Activated B cell treated with CpG ODN at 0.5 μM for 24 hours (primary cell): ENCODE measurements around the gene RGP1. TPM values are rescaled to one million over a fixed set of nuclear protein-coding genes. Genes with fewer than 3 reads are reported as not detected.

Experiments used
- ATAC-seq: fragments of 200-7000 bp; cut with Tn5 transposase; one replicate; pipeline ENCODE4 v1.10.0; 2021; ENCODE audit warnings: low read depth, mild to moderate bottlenecking, moderate library complexity
- CTCF ChIA-PET: fragments of 350-600 bp; sonication (Branson Sonifier 250); formaldehyde crosslinking; loops from one replicate; lab custom pipeline; 2021; ENCODE audit warnings: antibody characterized with exemption; lab: Charles Lee
- POLR2A ChIA-PET: fragments of 350-600 bp; sonication (Branson Sonifier 250); formaldehyde crosslinking; loops from one replicate; lab custom pipeline; 2021; ENCODE audit warnings: antibody characterized with exemption; lab: Charles Lee
- DNase-seq: peaks from one replicate; pipeline ENCODE4 v3.0.0; 2022
- H3K27ac Mint-ChIP-seq: one replicate; pipeline ENCODE4 v1.8.0; 2020; ENCODE audit warnings: mixed read lengths
- H3K27me3 Mint-ChIP-seq: one replicate; pipeline ENCODE4 v1.8.0; 2021; ENCODE audit warnings: mixed read lengths
- H3K36me3 Mint-ChIP-seq: one replicate; pipeline ENCODE4 v1.8.0; 2021; ENCODE audit warnings: low read depth, mixed read lengths
- H3K4me1 Mint-ChIP-seq: one replicate; pipeline ENCODE4 v1.8.0; 2021; ENCODE audit warnings: mixed read lengths
- H3K4me3 Mint-ChIP-seq: one replicate; pipeline ENCODE4 v1.8.0; 2020; ENCODE audit warnings: mild to moderate bottlenecking, mixed read lengths
- H3K9me3 Mint-ChIP-seq: one replicate; pipeline ENCODE4 v1.8.0; 2020; ENCODE audit warnings: mixed read lengths
- intact Hi-C: fragments of 100-400 bp; cut with micrococcal nuclease; formaldehyde crosslinking; loops from one replicate; pipeline ENCODE4 v1.15.1; 2024
- total RNA-seq: library from RNA; stranded (reverse); gene quantifications from 2 replicates; pipeline ENCODE4 v1.2.3, GENCODE V29; 2022
- TF ChIP-seq, protein P1 (sequence below): fragments of 200-600 bp; IDR thresholded peaks from one replicate; pipeline ENCODE4 v1.8.0; 2022; ENCODE audit warnings: antibody characterized with exemption, mild to moderate bottlenecking

RGP1 gene
- total RNA-seq, 1 donor from 2014 or later: 25.4 TPM

DNA sequence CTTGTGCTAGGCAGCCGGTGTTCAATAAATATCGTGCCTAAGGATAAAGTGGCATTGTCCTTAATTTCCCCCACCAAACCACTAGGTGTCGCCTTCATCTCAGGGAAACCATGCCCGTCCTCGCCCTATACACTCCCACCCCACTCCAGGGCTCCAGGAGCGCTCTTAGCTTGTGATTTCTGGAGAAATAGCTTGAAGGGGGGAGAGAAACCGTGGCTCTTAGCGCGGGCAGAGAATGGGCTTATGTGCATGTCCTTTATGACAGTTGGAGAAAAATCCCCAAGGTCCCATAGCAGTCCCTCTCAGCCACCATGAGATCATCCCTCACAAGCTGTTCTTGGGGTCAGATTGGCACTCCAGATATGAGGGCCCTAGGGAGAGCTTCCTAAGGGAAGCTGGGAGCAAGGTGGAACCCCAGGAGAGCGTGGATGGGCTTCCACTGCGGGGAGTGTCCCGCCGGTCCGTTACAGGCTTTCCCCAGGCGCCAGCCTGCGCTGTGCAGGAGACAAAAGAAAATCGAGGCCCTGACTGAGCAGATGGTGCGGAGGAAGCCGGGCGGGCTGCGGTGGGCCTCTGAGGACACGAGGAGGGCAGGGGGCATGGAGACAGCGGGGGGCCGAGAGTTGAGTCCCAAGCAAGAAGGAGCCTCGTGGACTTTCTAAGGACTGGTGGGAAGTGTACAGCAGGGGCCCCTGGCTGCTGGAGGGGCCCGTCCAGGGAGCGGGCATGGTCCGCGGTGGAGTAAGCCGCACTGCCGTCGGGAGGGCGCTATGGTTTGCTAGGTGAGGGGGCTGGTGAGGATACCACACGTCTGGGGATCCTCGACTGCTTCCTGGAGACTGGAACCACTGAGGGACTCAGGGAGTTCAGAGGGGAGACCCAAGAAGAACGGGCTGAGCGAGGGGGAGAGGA, 41.6 kb downstream of the RGP1 start:
- POLR2A ChIA-PET: interaction anchor here (0.6 to 1.3 kb wide), 5 partner anchors 25 to 140 kb away, joined by 3 to 6 read pairs (median 4); partner anchors contain the start of gene SIT1

DNA sequence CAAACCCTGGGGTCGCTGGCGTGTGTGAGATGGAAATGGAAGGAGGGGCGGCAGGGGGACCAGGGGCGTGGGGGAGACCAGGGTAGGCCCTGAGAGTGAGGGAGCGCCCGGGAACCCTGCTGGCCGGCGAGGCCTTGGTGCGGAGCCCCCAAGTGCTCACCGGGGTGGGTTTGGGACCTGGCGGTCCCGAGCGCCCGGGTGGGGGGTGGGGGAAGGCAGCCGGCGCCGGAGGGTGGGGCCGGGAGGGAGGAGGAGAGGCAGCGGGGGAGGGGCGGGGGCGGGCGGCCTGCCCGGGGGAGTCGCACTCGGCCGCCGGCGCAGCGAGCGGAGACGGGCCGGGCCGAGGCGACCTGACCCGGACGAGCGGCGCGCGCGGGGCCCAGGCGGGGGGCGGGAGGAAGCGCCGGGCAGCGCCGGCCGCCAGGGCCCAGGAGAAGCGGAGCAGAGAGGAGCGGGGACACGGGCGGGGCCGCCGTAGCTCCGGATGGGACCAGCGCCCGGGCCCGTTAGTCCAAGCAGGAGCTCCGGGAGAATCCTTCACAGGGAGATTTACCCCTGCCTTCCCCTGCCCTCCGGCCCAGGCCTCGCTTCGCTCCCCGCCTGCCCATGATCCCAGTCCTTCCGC, 42.3 kb downstream of the RGP1 start, which contains the start of gene NPR2:
NPR2 (plus strand) TSS at position 295 of the 625 bp plus-strand sequence. CDS start 818 bp downstream, outside the sequence.
- Mint-ChIP-seq H3K9me3 (no peaks in the 10 kb centered on the region), H3K4me1 (peaks cover 10% of the 10 kb centered on the region), H3K4me3 (peak within 1 kb of the TSS; percentile 58), H3K27me3 (peaks cover 5% of the 10 kb centered on the region), H3K27ac (no peak within 1 kb of the TSS), H3K36me3 (peaks cover 20% of the 10 kb centered on the region)
- DNase-seq (no peak), ATAC-seq (no peak)
- TF ChIP-seq, protein P1, sequence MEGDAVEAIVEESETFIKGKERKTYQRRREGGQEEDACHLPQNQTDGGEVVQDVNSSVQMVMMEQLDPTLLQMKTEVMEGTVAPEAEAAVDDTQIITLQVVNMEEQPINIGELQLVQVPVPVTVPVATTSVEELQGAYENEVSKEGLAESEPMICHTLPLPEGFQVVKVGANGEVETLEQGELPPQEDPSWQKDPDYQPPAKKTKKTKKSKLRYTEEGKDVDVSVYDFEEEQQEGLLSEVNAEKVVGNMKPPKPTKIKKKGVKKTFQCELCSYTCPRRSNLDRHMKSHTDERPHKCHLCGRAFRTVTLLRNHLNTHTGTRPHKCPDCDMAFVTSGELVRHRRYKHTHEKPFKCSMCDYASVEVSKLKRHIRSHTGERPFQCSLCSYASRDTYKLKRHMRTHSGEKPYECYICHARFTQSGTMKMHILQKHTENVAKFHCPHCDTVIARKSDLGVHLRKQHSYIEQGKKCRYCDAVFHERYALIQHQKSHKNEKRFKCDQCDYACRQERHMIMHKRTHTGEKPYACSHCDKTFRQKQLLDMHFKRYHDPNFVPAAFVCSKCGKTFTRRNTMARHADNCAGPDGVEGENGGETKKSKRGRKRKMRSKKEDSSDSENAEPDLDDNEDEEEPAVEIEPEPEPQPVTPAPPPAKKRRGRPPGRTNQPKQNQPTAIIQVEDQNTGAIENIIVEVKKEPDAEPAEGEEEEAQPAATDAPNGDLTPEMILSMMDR: no peak
- CTCF ChIA-PET: interaction anchor here (2.7 kb wide), 1 partner anchor 91 kb away, joined by 28 read pairs; no protein-coding TSS in a partner anchor
- POLR2A ChIA-PET: no interaction called here
- intact Hi-C loops: loop anchor here (2.0 kb wide), 1 partner anchor 55 kb away; no protein-coding TSS in a partner anchor

More for the DNA sequence above, 41.6 kb downstream of the RGP1 start:
- peak; percentile 92 for ATAC-seq
- DNase-seq: no peak
- no peak overlapping the region for H3K27ac Mint-ChIP-seq
- CTCF ChIA-PET: interaction anchor here (0.5 to 3.6 kb wide), 33 partner anchors 10 to 187 kb away, joined by 3 to 112 read pairs (median 4); partner anchors contain the start of genes FAM221B, GBA2, HINT2 and RGP1
- H3K4me3 Mint-ChIP-seq: peak overlapping the region; percentile 58
- H3K36me3 Mint-ChIP-seq: peaks cover 27% of the 10 kb centered on the region
- TF ChIP-seq, protein P1: no peak
- H3K27me3 Mint-ChIP-seq: peaks cover 5% of the 10 kb centered on the region
- H3K4me1 Mint-ChIP-seq: peaks cover 10% of the 10 kb centered on the region
- H3K9me3 Mint-ChIP-seq: no peaks in the 10 kb centered on the region
- intact Hi-C loops: loop anchor here (1.0 to 2.0 kb wide), 5 partner anchors 22 to 155 kb away; partner anchors contain the start of gene SPAG8

DNA sequence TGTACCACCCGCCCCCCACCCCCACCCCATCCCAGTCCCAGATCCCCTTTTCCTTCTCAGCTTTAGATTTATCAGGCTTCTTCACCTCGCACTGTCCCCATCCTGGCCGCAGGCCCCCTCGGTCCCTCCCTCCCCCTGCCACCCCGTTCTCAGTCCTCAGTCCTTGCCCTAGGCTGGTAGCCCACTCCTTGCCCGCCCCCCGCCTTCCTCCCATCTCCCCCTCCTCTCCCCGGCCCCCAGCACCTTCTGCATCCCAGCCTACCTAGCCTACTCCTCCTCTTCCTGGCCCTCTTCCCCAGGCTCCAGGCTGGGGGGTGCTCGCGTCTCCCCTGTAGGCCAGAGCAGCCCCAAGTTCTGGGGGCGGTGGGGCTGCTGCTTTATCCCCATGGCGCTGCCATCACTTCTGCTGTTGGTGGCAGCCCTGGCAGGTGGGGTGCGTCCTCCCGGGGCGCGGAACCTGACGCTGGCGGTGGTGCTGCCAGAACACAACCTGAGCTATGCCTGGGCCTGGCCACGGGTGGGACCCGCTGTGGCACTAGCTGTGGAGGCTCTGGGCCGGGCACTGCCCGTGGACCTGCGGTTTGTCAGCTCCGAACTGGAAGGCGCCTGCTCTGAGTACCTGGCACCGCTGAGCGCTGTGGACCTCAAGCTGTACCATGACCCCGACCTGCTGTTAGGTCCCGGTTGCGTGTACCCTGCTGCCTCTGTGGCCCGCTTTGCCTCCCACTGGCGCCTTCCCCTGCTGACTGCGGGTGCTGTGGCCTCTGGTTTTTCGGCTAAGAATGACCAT, 43.1 kb downstream of the RGP1 start:
- POLR2A ChIA-PET: no interaction called here
- H3K4me3 Mint-ChIP-seq: no peak overlapping the region
- no peak for ATAC-seq

DNA sequence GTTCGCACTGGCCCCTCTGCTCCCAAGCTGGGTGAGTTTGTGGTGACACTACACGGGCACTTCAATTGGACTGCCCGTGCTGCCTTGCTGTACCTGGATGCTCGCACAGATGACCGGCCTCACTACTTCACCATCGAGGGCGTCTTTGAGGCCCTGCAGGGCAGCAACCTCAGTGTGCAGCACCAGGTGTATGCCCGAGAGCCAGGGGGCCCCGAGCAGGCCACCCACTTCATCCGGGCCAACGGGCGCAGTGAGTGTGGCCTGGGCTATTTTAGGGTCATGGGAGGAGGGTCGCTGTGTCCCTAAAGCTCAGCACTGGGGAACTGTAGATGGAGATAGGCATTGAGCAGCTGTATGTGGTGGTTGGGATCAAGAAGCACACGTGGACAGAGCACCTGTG, 43.7 kb downstream of the RGP1 start:
- Mint-ChIP-seq H3K27ac (no peak overlapping the region), H3K27me3 (peaks cover 5% of the 10 kb centered on the region), H3K4me3 (no peak overlapping the region), H3K4me1 (peaks cover 10% of the 10 kb centered on the region), H3K36me3 (peaks cover 9% of the 10 kb centered on the region), H3K9me3 (no peaks in the 10 kb centered on the region)
- intact Hi-C loops: no loop called here
- ChIA-PET CTCF (interaction anchor here (0.9 to 2.7 kb wide), 3 partner anchors 33 to 89 kb away, joined by 4 to 28 read pairs (median 5); no protein-coding TSS in a partner anchor), POLR2A (interaction anchor here (0.7 kb wide), 1 partner anchor 36 kb away, joined by 3 read pairs; no protein-coding TSS in a partner anchor)
- DNase-seq (no peak), ATAC-seq (no peak)
- TF ChIP-seq, protein P1: no peak

More for the DNA sequence above, 43.1 kb downstream of the RGP1 start:
- TF ChIP-seq, protein P1: no peak
- intact Hi-C loops: no loop called here
- Mint-ChIP-seq H3K9me3 (no peaks in the 10 kb centered on the region), H3K36me3 (peaks cover 16% of the 10 kb centered on the region), H3K27me3 (peaks cover 5% of the 10 kb centered on the region), H3K4me1 (peaks cover 10% of the 10 kb centered on the region), H3K27ac (no peak overlapping the region)
- DNase-seq: no peak
- CTCF ChIA-PET: interaction anchor here (0.9 to 2.7 kb wide), 3 partner anchors 34 to 90 kb away, joined by 4 to 28 read pairs (median 5); no protein-coding TSS in a partner anchor
